K562 (cell line): ENCODE data around the gene SAMD14. TPM values are rescaled to one million over a fixed set of nuclear protein-coding genes. Genes with fewer than 3 reads are reported as not detected.

Source experiments
- ATF1 ChIP-seq, 2 experiments: fragments of 450-650 bp in 1 of 2; IDR thresholded peaks; 2 replicates each; pipeline ENCODE4 v1.6.1; 2016; ENCODE audit warnings: missing compliant biosample characterization in 1 of 2, missing genetic modification characterization in 1 of 2
- BRD4 ChIP-seq: fragments of 200-600 bp; sonication (generic); IDR thresholded peaks from 2 replicates; pipeline ENCODE4 v1.6.1; 2017; ENCODE audit warnings: inconsistent platforms
- DIDO1 ChIP-seq: fragments of 450-650 bp; IDR thresholded peaks from 2 replicates; pipeline ENCODE4 v1.6.1; 2016; ENCODE audit warnings: low read depth, missing biosample characterization, missing genetic modification characterization
- EZH2 ChIP-seq: IDR thresholded peaks from 2 replicates; pipeline ENCODE4 v1.6.1; 2012; ENCODE audit warnings: low read depth, mild to moderate bottlenecking, inconsistent platforms, low read length, borderline replicate concordance
- FOXJ3 ChIP-seq: sonication (generic); formaldehyde crosslinking; IDR thresholded peaks from 2 replicates; pipeline ENCODE4 v1.4.0; 2020; ENCODE audit warnings: mild to moderate bottlenecking, missing genetic modification reagents
- HMG20A ChIP-seq: fragments of 450-650 bp; formaldehyde crosslinking; conservative IDR thresholded peaks from 2 replicates; pipeline ENCODE4 v1.4.0; 2020; ENCODE audit warnings: mild to moderate bottlenecking, mixed read lengths
- KLF10 ChIP-seq: fragments of 250-450 bp; sonication (Bioruptor Pico); IDR thresholded peaks from 2 replicates; pipeline ENCODE4 v1.6.1; 2021; ENCODE audit warnings: matching md5 sums
- NCOR1 ChIP-seq: fragments of 450-650 bp; IDR thresholded peaks from 2 replicates; pipeline ENCODE4 v1.6.1; 2016; ENCODE audit warnings: mild to moderate bottlenecking, moderate library complexity
- RAD21 ChIP-seq, 2 experiments: fragments of 250-450 bp in 1 of 2; fragments of 450-650 bp in 1 of 2; sonication (Bioruptor Pico) in 1 of 2; formaldehyde crosslinking in 1 of 2; IDR thresholded peaks in 1 of 2; conservative IDR thresholded peaks in 1 of 2; 2 replicates each; pipeline versions ENCODE4 v1.4.0 to v1.8.0; 2020 to 2022; ENCODE audit warnings: mild to moderate bottlenecking in 2 of 2, moderate library complexity in 1 of 2
- RBM34 ChIP-seq: fragments of 200-400 bp; formaldehyde crosslinking; IDR thresholded peaks from 2 replicates; pipeline ENCODE4 v1.6.1; 2018; ENCODE audit warnings: low read length, borderline replicate concordance; ENCODE audit not compliant: insufficient read depth
- SIX5 ChIP-seq, 2 experiments: IDR thresholded peaks; 2 replicates each; pipeline ENCODE4 v1.6.1; 2011; ENCODE audit warnings: low read length in 2 of 2, borderline replicate concordance in 1 of 2, low read depth in 1 of 2, mild to moderate bottlenecking in 1 of 2, moderate library complexity in 1 of 2; ENCODE audit not compliant: insufficient read depth in 1 of 2
- SNIP1 ChIP-seq: fragments of 450-650 bp; IDR thresholded peaks from 2 replicates; pipeline ENCODE4 v1.7.1; 2017; ENCODE audit warnings: low read depth, mild to moderate bottlenecking
- ZBTB8A ChIP-seq: fragments of 450-650 bp; IDR thresholded peaks from 2 replicates; pipeline ENCODE4 v1.6.1; 2018; ENCODE audit warnings: mild to moderate bottlenecking, moderate library complexity; ENCODE audit not compliant: partially characterized antibody
- ZNF133 ChIP-seq: fragments of 250-450 bp; sonication (Bioruptor Pico); IDR thresholded peaks from 2 replicates; pipeline ENCODE4 v1.4.0; 2020; ENCODE audit warnings: mild to moderate bottlenecking
- polyA plus RNA-seq, 8 experiments: library from polyadenylated mRNA; depleted of rRNA in 4 of 8; stranded (reverse) in 5 of 8; unstranded in 3 of 8; fragments of >200 nt; fragmentation: Nextera tagmentation in 2 of 8; fragmentation: Illumina TruSeq in 1 of 8; extraction: Ambion mirVana in 2 of 8; extraction: Trizol in 1 of 8; gene quantifications; 2 replicates each; pipeline versions ENCODE4 v1.2.1 to v1.2.3, GENCODE V29; 2011 to 2014; ENCODE audit warnings: inconsistent platforms in 1 of 8, missing spikeins in 1 of 8
- total RNA-seq, 7 experiments: library from RNA; depleted of rRNA in 6 of 7; stranded (reverse); fragments of >200 nt in 6 of 7; fragmentation: Illumina TruSeq in 2 of 7; extraction: Trizol in 2 of 7; gene quantifications; 2 replicates each; pipeline versions ENCODE4 v1.2.1 to v1.2.3, GENCODE V29; 2011 to 2021; ENCODE audit warnings: low replicate concordance in 1 of 7
- TF ChIP-seq, protein P1 (sequence below): fragments of 250-450 bp; sonication (Bioruptor Pico); IDR thresholded peaks from 2 replicates; pipeline ENCODE4 v1.5.0; 2020; ENCODE audit warnings: mild to moderate bottlenecking
- TF ChIP-seq, protein P2 (sequence below): fragments of 450-650 bp; formaldehyde crosslinking; IDR thresholded peaks from 2 replicates; pipeline ENCODE4 v1.4.0; 2020; ENCODE audit warnings: mild to moderate bottlenecking, moderate library complexity
- TF ChIP-seq, protein P3 (sequence below), 2 experiments: IDR thresholded peaks in 1 of 2; conservative IDR thresholded peaks in 1 of 2; 2 replicates each; pipeline ENCODE4 v1.6.1; 2016; ENCODE audit warnings: low read depth in 2 of 2, mild to moderate bottlenecking in 1 of 2, missing compliant biosample characterization in 1 of 2, missing genetic modification characterization in 1 of 2, moderate library complexity in 1 of 2
- TF ChIP-seq, protein P4 (sequence below): fragments of 250-450 bp; sonication (Bioruptor Pico); IDR thresholded peaks from 2 replicates; pipeline ENCODE4 v1.5.0; 2021

SAMD14 gene
- total and polyA plus RNA-seq, 9 of the 15 experiments (the other 6 are each of a cell fraction or from before 2014, with no cell fraction given): 0.04 to 0.07 TPM; not detected in 7

DNA sequence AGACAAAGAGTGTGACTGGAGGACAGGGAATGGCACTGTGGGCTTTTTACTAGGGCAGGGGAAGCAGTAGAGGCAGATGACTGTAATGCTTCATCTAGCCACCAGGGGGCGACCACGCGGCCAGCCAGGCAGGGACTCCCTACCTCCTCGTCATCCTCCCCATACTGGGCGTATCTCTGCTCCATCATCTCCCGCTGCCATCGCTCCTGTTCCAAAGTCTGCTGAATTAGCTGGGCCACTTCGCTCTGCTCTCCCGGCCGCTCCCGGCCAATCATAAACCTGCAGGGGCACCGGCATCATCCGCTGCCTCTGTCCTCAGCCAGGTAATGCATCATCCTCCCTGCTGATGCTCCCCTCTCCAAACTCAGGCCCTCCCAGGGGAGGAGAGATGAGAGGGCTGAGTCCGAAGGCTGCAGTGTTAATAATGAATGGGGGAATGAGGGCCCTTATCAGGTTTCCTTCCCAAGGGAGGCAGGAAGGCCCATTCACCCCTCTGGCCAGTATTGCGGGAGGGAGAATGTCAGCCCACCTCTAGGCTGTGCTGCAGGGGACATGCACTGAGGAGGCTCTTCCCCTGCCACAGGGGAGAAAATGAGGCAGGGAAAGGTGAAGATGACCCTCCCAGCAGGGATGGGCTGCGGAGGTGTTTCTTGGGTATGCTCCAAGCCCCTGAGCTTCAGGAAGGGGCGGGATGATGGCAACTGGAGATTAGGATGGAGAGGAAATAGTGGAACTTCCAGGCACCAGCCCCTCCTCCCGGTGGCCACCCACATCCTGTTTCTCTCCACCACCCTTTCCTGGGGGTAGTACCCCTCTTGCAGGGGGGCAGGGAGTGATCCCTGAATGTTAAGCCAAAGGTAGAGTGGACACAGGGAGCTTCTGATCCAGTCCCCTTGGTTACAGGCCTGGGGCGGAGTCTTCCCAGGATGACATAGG, 10.3 kb upstream of the SAMD14 start (continued):
- TF ChIP-seq BRD4: no peak
- TF ChIP-seq, protein P1, sequence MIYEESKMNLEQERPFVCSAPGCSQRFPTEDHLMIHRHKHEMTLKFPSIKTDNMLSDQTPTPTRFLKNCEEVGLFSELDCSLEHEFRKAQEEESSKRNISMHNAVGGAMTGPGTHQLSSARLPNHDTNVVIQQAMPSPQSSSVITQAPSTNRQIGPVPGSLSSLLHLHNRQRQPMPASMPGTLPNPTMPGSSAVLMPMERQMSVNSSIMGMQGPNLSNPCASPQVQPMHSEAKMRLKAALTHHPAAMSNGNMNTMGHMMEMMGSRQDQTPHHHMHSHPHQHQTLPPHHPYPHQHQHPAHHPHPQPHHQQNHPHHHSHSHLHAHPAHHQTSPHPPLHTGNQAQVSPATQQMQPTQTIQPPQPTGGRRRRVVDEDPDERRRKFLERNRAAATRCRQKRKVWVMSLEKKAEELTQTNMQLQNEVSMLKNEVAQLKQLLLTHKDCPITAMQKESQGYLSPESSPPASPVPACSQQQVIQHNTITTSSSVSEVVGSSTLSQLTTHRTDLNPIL (CRISPR knock-in tag): no peak
- TF ChIP-seq EZH2: no peak
- TF ChIP-seq RBM34: no peak
- no peak for TF ChIP-seq FOXJ3 (CRISPR knock-in tag)
- TF ChIP-seq SIX5 (IDR thresholded peaks at IDR 0.05; ENCODE audit: borderline replicate concordance in 1 of 2, insufficient read depth in 1 of 2, low read depth in 1 of 2, low read length in 2 of 2): no peak
- TF ChIP-seq, protein P2, sequence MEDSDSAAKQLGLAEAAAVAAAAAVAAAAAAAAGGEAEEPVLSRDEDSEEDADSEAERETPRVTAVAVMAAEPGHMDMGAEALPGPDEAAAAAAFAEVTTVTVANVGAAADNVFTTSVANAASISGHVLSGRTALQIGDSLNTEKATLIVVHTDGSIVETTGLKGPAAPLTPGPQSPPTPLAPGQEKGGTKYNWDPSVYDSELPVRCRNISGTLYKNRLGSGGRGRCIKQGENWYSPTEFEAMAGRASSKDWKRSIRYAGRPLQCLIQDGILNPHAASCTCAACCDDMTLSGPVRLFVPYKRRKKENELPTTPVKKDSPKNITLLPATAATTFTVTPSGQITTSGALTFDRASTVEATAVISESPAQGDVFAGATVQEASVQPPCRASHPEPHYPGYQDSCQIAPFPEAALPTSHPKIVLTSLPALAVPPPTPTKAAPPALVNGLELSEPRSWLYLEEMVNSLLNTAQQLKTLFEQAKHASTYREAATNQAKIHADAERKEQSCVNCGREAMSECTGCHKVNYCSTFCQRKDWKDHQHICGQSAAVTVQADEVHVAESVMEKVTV: 0 out of 2 replicates have a peak, but pooled peaks have one; percentile 38
- TF ChIP-seq KLF10 (CRISPR knock-in tag): no peak
- TF ChIP-seq NCOR1: no peak
- no peak for TF ChIP-seq SNIP1
- TF ChIP-seq, protein P3, sequence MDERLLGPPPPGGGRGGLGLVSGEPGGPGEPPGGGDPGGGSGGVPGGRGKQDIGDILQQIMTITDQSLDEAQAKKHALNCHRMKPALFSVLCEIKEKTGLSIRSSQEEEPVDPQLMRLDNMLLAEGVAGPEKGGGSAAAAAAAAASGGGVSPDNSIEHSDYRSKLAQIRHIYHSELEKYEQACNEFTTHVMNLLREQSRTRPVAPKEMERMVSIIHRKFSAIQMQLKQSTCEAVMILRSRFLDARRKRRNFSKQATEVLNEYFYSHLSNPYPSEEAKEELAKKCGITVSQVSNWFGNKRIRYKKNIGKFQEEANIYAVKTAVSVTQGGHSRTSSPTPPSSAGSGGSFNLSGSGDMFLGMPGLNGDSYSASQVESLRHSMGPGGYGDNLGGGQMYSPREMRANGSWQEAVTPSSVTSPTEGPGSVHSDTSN (CRISPR knock-in tag; IDR thresholded peaks at IDR 0.05; ENCODE audit: low read depth): no peak
- TF ChIP-seq, protein P3 (tag; conservative IDR thresholded peaks at IDR 0.05; ENCODE audit: low read depth): no peak
- TF ChIP-seq, protein P4, sequence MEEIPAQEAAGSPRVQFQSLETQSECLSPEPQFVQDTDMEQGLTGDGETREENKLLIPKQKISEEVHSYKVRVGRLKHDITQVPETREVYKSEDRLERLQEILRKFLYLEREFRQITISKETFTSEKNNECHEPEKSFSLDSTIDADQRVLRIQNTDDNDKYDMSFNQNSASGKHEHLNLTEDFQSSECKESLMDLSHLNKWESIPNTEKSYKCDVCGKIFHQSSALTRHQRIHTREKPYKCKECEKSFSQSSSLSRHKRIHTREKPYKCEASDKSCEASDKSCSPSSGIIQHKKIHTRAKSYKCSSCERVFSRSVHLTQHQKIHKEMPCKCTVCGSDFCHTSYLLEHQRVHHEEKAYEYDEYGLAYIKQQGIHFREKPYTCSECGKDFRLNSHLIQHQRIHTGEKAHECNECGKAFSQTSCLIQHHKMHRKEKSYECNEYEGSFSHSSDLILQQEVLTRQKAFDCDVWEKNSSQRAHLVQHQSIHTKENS (CRISPR knock-in tag): no peak
- no peak for TF ChIP-seq DIDO1 (tag)
- TF ChIP-seq ZBTB8A: no peak
- TF ChIP-seq ZNF133 (CRISPR knock-in tag): no peak
- TF ChIP-seq ATF1 (CRISPR knock-in tag; IDR thresholded peaks at IDR 0.05): no peak
- peak; percentile 82 for TF ChIP-seq ATF1 (tag; IDR thresholded peaks at IDR 0.05)
- no peak for TF ChIP-seq HMG20A (CRISPR knock-in tag)
- peak; percentile 70 to 85 for TF ChIP-seq RAD21 (CRISPR knock-in tag; conservative IDR thresholded peaks at IDR 0.05 in 1 of 2, IDR thresholded peaks at IDR 0.05 in 1 of 2)
